ENCODE measurements around the gene RPH3AL. TPM values are rescaled to one million over a fixed set of nuclear protein-coding genes. Genes with fewer than 3 reads are reported as not detected.
"Not testable (repeated sequence)": the region's sequence is repeated elsewhere in the genome, so short reads cannot be mapped to it uniquely, and the experiment has no call there.

Gene RPH3AL
- total and polyA plus RNA-seq, 2 experiments from 2014 or later, result 13.8 to 39.0 TPM

DNA sequence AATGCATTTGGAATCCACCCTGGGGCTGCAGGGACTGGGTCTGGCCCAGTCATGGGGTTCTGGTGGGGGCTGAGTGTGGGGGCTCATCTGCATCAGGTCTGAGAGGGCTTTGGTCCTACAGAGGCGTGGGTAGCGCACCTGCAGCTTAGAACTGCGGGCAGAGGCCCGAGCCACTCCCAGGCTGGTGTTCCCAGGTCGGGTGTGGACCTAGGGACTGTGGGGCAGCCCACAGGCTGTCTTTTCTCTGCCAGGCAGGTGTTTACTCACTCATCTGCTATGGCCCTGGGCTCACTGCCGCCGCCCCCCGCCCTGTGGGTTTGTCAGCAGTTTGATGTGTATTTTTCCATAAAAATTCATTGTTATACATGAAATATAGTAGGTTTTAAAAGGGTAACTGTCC lies 144.2 kb downstream of the RPH3AL start:
- H3K4me3 ChIP-seq, result no peak overlapping the region
- H3K9me3 ChIP-seq (ENCODE audit: low read depth), result no peaks in the 10 kb centered on the region
- DNase-seq (ENCODE audit: low read depth in 1 of 2, low spot score in 1 of 2), result no peak
- H3K27ac ChIP-seq, result no peak overlapping the region
- H3K36me3 ChIP-seq, result no peaks in the 10 kb centered on the region
- no peaks in the 10 kb centered on the region for H3K27me3 ChIP-seq
- TF ChIP-seq, protein P1, sequence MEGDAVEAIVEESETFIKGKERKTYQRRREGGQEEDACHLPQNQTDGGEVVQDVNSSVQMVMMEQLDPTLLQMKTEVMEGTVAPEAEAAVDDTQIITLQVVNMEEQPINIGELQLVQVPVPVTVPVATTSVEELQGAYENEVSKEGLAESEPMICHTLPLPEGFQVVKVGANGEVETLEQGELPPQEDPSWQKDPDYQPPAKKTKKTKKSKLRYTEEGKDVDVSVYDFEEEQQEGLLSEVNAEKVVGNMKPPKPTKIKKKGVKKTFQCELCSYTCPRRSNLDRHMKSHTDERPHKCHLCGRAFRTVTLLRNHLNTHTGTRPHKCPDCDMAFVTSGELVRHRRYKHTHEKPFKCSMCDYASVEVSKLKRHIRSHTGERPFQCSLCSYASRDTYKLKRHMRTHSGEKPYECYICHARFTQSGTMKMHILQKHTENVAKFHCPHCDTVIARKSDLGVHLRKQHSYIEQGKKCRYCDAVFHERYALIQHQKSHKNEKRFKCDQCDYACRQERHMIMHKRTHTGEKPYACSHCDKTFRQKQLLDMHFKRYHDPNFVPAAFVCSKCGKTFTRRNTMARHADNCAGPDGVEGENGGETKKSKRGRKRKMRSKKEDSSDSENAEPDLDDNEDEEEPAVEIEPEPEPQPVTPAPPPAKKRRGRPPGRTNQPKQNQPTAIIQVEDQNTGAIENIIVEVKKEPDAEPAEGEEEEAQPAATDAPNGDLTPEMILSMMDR (IDR thresholded peaks at IDR 0.05; ENCODE audit: low read depth, low read length), result no peak
- H3K4me1 ChIP-seq (ENCODE audit: low read depth), result no peaks in the 10 kb centered on the region

DNA sequence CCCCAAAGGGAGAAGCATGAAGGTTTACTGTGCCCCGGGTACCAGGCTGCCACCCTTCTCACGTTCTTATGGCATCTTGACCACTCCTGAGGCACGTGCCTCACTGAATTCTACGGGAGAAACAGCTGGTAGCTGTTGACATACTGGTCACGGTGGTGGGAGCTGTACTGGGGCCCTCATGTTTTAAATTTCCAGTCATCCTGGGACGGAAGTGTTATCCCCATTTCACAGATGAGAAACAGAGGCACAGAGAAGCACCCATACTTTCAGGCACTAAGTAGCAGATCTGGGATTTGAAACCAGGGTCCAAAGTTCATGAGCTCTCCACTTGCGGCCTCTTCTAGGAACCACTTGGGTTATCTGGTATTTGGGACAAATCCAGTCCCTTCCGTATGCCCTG lies 144.8 kb downstream of the RPH3AL start:
- no peaks in the 10 kb centered on the region for H3K9me3 ChIP-seq (ENCODE audit: low read depth)
- DNase-seq (ENCODE audit: low read depth in 1 of 2, low spot score in 1 of 2), result no peak
- TF ChIP-seq, protein P1 (IDR thresholded peaks at IDR 0.05; ENCODE audit: low read depth, low read length), result no peak
- H3K4me3 ChIP-seq, result no peak overlapping the region
- H3K4me1 ChIP-seq (ENCODE audit: low read depth), result no peaks in the 10 kb centered on the region
- no peaks in the 10 kb centered on the region for H3K36me3 ChIP-seq
- H3K27ac ChIP-seq, result no peak overlapping the region
- H3K27me3 ChIP-seq, result no peaks in the 10 kb centered on the region

DNA sequence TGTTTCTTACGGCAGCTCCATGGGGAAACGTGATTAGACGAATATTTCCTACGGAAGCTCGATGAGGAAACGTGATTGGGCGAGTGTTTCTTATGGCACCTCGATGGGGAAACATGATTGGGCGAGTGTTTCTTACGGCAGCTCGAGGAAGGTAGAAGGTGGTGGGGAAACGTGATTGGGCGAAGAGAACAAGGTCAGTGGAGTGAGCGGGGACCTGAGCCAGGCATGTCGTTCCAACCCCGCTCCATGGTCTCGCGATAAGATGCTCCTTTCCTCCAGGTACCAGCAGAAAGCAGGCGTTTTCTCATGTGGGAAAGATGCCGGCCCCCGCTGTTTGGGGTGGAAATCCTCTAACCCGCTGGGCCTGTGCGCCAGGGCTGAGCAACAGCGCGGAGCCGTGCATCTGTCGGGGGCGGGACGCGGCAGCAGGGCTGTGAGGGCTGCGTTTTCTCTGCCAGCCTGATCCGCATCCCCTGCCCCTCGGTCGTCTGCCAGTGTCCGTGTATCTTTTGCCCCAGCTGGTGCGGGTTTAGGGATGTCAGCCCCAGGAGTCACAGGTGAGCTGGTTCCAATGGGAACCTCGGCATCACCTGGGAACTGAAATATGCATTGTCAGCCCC lies 145.6 kb downstream of the RPH3AL start:
- TF ChIP-seq, protein P1 (IDR thresholded peaks at IDR 0.05; ENCODE audit: low read depth, low read length), result no peak
- Histone ChIP-seq H3K36me3 (no peaks in the 10 kb centered on the region), H3K4me3 (no peak overlapping the region), H3K27me3 (no peaks in the 10 kb centered on the region), H3K9me3 (ENCODE audit: low read depth) (no peaks in the 10 kb centered on the region), H3K4me1 (ENCODE audit: low read depth) (no peaks in the 10 kb centered on the region), H3K27ac (no peak overlapping the region)
- DNase-seq (ENCODE audit: low read depth in 1 of 2, low spot score in 1 of 2), result no peak

DNA sequence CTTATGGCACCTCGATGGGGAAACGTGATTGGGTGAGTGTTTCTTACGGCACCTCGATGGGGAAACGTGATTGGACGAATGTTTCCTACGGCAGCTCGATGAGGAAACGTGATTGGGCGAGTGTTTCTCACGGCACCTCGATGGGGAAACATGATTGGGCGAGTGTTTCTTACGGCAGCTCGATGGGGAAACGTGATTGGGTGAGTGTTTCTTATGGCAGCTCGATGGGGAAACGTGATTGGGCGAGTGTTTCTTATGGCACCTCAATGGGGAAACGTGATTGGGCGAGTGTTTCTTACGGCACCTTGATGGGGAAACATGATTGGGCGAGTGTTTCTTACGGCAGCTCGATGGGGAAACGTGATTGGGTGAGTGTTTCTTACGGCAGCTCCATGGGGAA lies 146.1 kb downstream of the RPH3AL start:
- not testable (repeated sequence) for H3K4me3 ChIP-seq; H3K27ac ChIP-seq; H3K36me3 ChIP-seq; DNase-seq (ENCODE audit: low read depth in 1 of 2, low spot score in 1 of 2); H3K27me3 ChIP-seq; H3K9me3 ChIP-seq (ENCODE audit: low read depth); H3K4me1 ChIP-seq (ENCODE audit: low read depth)

DNA sequence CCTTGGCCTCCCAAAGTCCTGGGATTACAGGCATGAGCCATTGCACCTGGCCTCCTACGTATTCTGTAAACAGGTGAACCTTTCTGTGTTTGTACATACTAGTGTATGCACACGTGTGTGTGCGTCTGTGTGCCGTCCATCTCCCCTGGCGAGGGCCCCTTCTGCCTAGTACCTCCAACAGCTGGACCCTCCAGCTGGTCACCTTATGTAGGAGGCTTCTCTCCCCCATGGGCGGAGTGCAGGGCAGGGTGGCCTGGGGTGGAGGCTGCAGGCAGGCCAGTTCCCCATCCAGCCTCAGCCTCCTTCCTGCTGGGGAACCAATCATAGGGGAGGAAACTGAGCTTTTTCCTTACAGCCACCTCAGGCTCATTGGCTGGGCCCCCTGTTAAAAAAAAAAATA lies 146.8 kb downstream of the RPH3AL start:
- no peak overlapping the region for H3K4me3 ChIP-seq
- DNase-seq (ENCODE audit: low read depth in 1 of 2, low spot score in 1 of 2), result no peak
- no peak overlapping the region for H3K27ac ChIP-seq
- no peaks in the 10 kb centered on the region for H3K4me1 ChIP-seq (ENCODE audit: low read depth)
- no peaks in the 10 kb centered on the region for H3K9me3 ChIP-seq (ENCODE audit: low read depth)
- H3K27me3 ChIP-seq, result no peaks in the 10 kb centered on the region
- TF ChIP-seq, protein P1 (IDR thresholded peaks at IDR 0.05; ENCODE audit: low read depth, low read length), result no peak
- no peaks in the 10 kb centered on the region for H3K36me3 ChIP-seq

DNA sequence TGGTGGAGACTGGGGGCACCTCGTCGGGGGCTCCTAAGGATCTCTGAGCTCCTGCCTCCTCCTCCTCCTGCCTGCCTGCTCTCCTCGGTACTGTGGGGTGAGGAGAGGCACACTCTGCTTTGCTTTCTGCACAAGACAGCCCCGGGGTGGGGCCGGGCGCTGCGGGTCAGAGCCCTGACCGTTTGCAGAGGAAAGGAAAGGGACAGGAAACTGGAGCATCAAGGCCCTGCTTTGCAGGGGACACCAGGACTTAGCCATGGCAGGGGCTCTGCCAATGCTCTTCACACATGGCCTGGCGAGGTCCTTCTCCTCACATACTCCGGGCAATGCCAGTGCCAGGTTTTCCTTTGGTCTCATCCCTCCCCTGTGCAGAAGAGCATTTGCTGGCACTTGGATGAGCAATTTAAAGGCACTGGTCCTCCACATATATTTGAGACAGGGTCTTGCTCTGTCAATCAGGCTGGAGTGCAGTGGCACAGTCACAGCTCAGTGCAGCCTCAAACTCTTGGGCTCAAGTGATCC lies 147.4 kb downstream of the RPH3AL start:
- Histone ChIP-seq H3K4me1 (ENCODE audit: low read depth) (no peaks in the 10 kb centered on the region), H3K27ac (no peak overlapping the region), H3K9me3 (ENCODE audit: low read depth) (no peaks in the 10 kb centered on the region), H3K4me3 (no peak overlapping the region), H3K36me3 (no peaks in the 10 kb centered on the region), H3K27me3 (no peaks in the 10 kb centered on the region)
- TF ChIP-seq, protein P1 (IDR thresholded peaks at IDR 0.05; ENCODE audit: low read depth, low read length), result no peak
- DNase-seq (ENCODE audit: low read depth in 1 of 2, low spot score in 1 of 2), result no peak
